Measurements from ENCODE around the gene DCUN1D2. TPM values are rescaled to one million over a fixed set of nuclear protein-coding genes. Genes with fewer than 3 reads are reported as not detected.

Gene DCUN1D2
- polyA plus RNA-seq, 2 donors: 6.9 to 8.9 TPM

DNA sequence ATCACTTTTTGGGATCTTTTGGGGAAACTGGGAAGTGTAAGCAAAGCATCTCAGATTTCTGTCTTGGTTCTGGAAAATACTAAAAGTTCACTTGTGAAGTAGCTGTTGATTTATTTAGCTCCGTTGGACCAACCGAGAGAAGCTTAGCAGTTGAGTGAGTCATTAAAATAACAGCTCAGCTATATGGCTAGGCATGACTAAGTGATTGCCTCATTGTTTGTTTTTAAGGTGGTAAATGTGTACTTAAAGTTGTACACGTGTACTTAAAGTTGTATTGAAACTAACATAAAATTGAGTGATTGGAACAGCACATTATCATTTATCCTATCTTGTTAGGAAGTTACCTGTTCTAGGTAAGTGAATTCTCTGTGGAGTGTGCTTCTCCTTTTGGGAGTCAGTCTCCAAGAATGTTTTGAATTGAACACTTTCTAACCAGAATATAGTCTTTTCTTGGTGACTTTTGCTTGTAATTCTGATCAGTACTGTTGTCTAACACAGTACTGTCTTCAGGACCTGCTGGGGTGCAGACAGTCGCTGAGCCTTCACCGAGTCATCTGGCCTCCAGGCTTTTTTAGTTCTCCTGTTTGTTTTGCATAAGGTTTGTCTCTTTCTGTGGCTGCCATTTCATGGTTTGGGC is 2.9 kb upstream of the DCUN1D2 start:
- no peaks in the 10 kb centered on the region for H3K9me3 ChIP-seq (ENCODE audit: control insufficient read depth in 2 of 2, insufficient read depth in 1 of 2, low read depth in 1 of 2, low read length in 1 of 2)
- WGBS, 2 donors: 20 to 26% methylated on average over 5 of the region's 5 CpGs
- peaks cover 4 to 21% of the 10 kb centered on the region in 2 donors for H3K4me1 ChIP-seq (ENCODE audit: control insufficient read depth in 2 of 2, insufficient read depth in 2 of 2, low read length in 1 of 2)
- no peak overlapping the region for H3K4me3 ChIP-seq (ENCODE audit: low read depth in 1 of 2, low read length in 2 of 2)
- peaks cover 0 to 17% of the 10 kb centered on the region in 2 donors for H3K36me3 ChIP-seq (ENCODE audit: control insufficient read depth in 2 of 2, insufficient read depth in 2 of 2, low read length in 1 of 2)
- H3K27ac ChIP-seq (ENCODE audit: low read depth in 2 of 2, low read length in 1 of 2): peak overlapping the region; percentile 48 to 72
- no peaks in the 10 kb centered on the region for H3K27me3 ChIP-seq (ENCODE audit: control insufficient read depth in 1 of 2, insufficient read depth in 2 of 2, low read length in 2 of 2)

- H3K27ac ChIP-seq (ENCODE audit: low read depth in 2 of 2, low read length in 1 of 2): no peak overlapping the region
- peaks cover 4 to 21% of the 10 kb centered on the region in 2 donors for H3K4me1 ChIP-seq (ENCODE audit: control insufficient read depth in 2 of 2, insufficient read depth in 2 of 2, low read length in 1 of 2)
- H3K36me3 ChIP-seq (ENCODE audit: control insufficient read depth in 2 of 2, insufficient read depth in 2 of 2, low read length in 1 of 2): peaks cover 0 to 9% of the 10 kb centered on the region in 2 donors
- no peaks in the 10 kb centered on the region for H3K27me3 ChIP-seq (ENCODE audit: control insufficient read depth in 1 of 2, insufficient read depth in 2 of 2, low read length in 2 of 2)
- WGBS, 2 donors: 76 to 79% methylated on average over 9 of the region's 9 CpGs
- H3K9me3 ChIP-seq (ENCODE audit: control insufficient read depth in 2 of 2, insufficient read depth in 1 of 2, low read depth in 1 of 2, low read length in 1 of 2): no peaks in the 10 kb centered on the region
- H3K4me3 ChIP-seq (ENCODE audit: low read depth in 1 of 2, low read length in 2 of 2): peak overlapping the region in 1 of 2 donors; percentile 70
Observed at GRCh38 chr13:113491982-113492381, 1.5 kb upstream of the DCUN1D2 start.

DNA sequence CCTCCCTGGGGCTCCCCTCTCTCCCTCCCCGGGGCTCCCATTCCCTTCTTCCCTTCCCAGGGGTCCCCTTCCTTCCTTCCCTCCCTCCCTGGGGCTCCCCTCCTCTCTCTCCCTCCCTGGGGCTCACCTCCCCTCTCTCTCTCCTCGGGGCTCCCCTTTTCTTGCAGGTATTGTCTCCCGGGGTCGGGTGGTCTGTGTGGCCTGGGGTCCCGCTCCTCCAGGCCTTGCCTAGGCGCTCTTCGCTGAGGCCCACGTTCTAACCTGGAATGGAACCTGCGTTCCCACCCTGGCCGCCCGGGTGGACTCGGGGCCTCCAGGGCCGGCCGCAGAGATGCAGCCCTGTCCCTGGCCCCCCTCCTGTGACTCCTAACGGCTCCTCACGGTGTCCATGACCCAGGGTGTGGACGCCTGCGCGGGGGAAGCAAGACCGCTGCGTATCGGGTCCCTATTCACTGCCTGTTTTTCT is 940 bp upstream of the DCUN1D2 start:
- Histone ChIP-seq H3K27me3 (ENCODE audit: control insufficient read depth in 1 of 2, insufficient read depth in 2 of 2, low read length in 2 of 2) (no peaks in the 10 kb centered on the region), H3K36me3 (ENCODE audit: control insufficient read depth in 2 of 2, insufficient read depth in 2 of 2, low read length in 1 of 2) (peaks cover 0 to 6% of the 10 kb centered on the region in 2 donors), H3K27ac (ENCODE audit: low read depth in 2 of 2, low read length in 1 of 2) (peak overlapping the region; percentile 87 to 89), H3K4me3 (ENCODE audit: low read depth in 1 of 2, low read length in 2 of 2) (peak overlapping the region; percentile 70 to 81), H3K9me3 (ENCODE audit: control insufficient read depth in 2 of 2, insufficient read depth in 1 of 2, low read depth in 1 of 2, low read length in 1 of 2) (no peaks in the 10 kb centered on the region), H3K4me1 (ENCODE audit: control insufficient read depth in 2 of 2, insufficient read depth in 2 of 2, low read length in 1 of 2) (peaks cover 4 to 21% of the 10 kb centered on the region in 2 donors)
- WGBS, 2 donors: 9 to 10% methylated on average over 22 of the region's 22 CpGs

DNA sequence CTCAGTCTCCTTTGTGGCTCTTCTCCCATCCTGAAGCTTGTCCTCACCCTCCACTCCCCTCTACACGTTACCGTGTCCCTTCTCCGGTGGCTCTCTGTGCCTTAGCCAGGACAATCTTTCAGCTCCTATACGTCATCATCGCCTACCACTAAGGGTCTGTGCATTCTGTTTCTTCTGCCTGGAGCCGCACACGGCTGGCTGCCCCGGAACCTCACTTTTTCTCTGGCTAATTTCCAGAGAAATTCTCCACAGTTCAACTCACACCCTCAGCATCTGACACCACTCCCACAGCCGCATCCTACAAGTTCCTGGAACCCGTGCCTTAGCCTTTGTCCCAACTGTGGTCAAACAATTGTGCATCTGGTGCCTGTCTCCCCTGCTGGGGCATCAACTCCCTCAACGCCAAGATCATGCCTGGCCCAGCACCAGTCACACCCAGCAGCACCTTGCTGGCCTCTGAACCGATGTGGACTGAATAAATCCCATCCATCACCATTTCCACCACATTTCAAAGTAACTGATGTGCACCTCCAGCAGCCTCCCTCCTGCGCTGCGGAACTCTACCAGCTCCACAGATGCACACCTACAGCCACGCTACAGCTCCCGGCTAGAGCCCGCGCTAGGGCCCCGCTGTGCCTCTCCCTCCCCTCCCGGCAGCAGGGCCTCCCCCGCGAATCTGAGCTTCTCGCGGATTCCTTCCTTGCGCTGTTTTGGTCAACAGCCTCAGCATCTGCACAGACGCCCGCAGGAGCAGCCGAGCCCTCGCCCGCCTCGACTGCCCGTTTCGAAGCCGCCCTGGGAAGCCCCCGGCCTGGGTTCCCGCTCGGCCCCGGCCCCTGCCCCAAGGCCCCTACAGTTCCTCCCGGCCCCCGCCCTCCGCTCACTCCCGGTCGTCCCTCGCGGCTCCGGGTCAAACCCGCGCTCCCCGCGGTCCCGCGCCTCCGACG is 689 bp downstream of the DCUN1D2 start:
- Histone ChIP-seq H3K27ac (ENCODE audit: low read depth in 2 of 2, low read length in 1 of 2) (peak overlapping the region; percentile 87 to 89), H3K4me1 (ENCODE audit: control insufficient read depth in 2 of 2, insufficient read depth in 2 of 2, low read length in 1 of 2) (peaks cover 4 to 21% of the 10 kb centered on the region in 2 donors), H3K36me3 (ENCODE audit: control insufficient read depth in 2 of 2, insufficient read depth in 2 of 2, low read length in 1 of 2) (peaks cover 0 to under 1% of the 10 kb centered on the region in 2 donors), H3K27me3 (ENCODE audit: control insufficient read depth in 1 of 2, insufficient read depth in 2 of 2, low read length in 2 of 2) (no peaks in the 10 kb centered on the region), H3K9me3 (ENCODE audit: control insufficient read depth in 2 of 2, insufficient read depth in 1 of 2, low read depth in 1 of 2, low read length in 1 of 2) (no peaks in the 10 kb centered on the region), H3K4me3 (ENCODE audit: low read depth in 1 of 2, low read length in 2 of 2) (peak overlapping the region; percentile 70 to 81)
- 4 to 5% methylated on average over 40 to 54 of the region's 54 CpGs for WGBS, 2 donors

DNA sequence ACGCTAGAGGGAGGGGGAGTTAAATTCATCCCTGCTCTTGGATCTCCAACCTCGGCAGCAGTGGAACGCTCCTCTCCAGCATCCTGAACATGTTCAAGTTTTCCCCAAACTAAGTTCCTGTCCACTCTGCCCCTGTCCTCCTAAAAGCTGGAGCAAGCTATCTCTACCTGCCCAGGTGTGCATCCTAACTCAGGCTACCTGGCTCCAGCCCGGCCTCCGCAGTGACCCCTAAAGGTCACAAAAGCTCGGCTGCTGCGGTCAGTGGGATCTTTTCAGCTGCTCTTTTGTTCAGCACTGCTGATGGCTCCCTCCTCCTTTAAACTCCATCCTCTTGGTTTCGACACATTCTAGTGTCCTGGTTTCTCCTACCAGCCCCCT is 1.4 kb downstream of the DCUN1D2 start:
- Histone ChIP-seq H3K4me1 (ENCODE audit: control insufficient read depth in 2 of 2, insufficient read depth in 2 of 2, low read length in 1 of 2) (peaks cover 4 to 19% of the 10 kb centered on the region in 2 donors), H3K36me3 (ENCODE audit: control insufficient read depth in 2 of 2, insufficient read depth in 2 of 2, low read length in 1 of 2) (no peaks in the 10 kb centered on the region), H3K27ac (ENCODE audit: low read depth in 2 of 2, low read length in 1 of 2) (no peak overlapping the region), H3K27me3 (ENCODE audit: control insufficient read depth in 1 of 2, insufficient read depth in 2 of 2, low read length in 2 of 2) (no peaks in the 10 kb centered on the region), H3K9me3 (ENCODE audit: control insufficient read depth in 2 of 2, insufficient read depth in 1 of 2, low read depth in 1 of 2, low read length in 1 of 2) (no peaks in the 10 kb centered on the region), H3K4me3 (ENCODE audit: low read depth in 1 of 2, low read length in 2 of 2) (peak overlapping the region; percentile 70 to 81)
- 38 to 42% methylated on average over 8 of the region's 8 CpGs for WGBS, 2 donors

DNA sequence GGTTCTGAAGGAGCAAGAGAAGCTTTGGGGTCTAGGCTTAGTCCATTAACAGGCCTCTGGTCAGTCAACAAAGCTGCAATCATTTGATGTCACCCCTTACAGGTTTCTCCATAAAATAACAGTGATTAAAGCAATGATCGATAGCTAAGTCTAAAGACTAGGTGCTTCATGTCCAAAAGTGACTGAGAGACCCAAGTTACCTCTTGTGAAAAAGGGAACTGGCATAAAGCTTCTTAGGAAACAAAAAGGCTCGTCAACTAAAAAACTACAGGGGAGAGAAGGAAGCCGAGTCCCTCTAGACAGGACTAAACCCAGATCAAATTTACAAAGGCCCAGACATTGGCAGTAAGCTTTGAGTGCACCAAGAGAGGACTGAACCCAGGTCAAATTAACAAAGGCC is 2.2 kb downstream of the DCUN1D2 start:
- Histone ChIP-seq H3K9me3 (ENCODE audit: control insufficient read depth in 2 of 2, insufficient read depth in 1 of 2, low read depth in 1 of 2, low read length in 1 of 2) (no peaks in the 10 kb centered on the region), H3K27me3 (ENCODE audit: control insufficient read depth in 1 of 2, insufficient read depth in 2 of 2, low read length in 2 of 2) (no peaks in the 10 kb centered on the region), H3K4me1 (ENCODE audit: control insufficient read depth in 2 of 2, insufficient read depth in 2 of 2, low read length in 1 of 2) (peaks cover 4 to 16% of the 10 kb centered on the region in 2 donors), H3K4me3 (ENCODE audit: low read depth in 1 of 2, low read length in 2 of 2) (no peak overlapping the region), H3K36me3 (ENCODE audit: control insufficient read depth in 2 of 2, insufficient read depth in 2 of 2, low read length in 1 of 2) (no peaks in the 10 kb centered on the region), H3K27ac (ENCODE audit: low read depth in 2 of 2, low read length in 1 of 2) (no peak overlapping the region)
- 90 to 91% methylated on average over 3 of the region's 3 CpGs for WGBS, 2 donors

- no peak overlapping the region for H3K4me3 ChIP-seq (ENCODE audit: low read depth in 1 of 2, low read length in 2 of 2)
- H3K27me3 ChIP-seq (ENCODE audit: control insufficient read depth in 1 of 2, insufficient read depth in 2 of 2, low read length in 2 of 2): no peaks in the 10 kb centered on the region
- H3K27ac ChIP-seq (ENCODE audit: low read depth in 2 of 2, low read length in 1 of 2): no peak overlapping the region
- H3K36me3 ChIP-seq (ENCODE audit: control insufficient read depth in 2 of 2, insufficient read depth in 2 of 2, low read length in 1 of 2): no peaks in the 10 kb centered on the region
- WGBS, 2 donors: 72 to 78% methylated on average over 4 of the region's 4 CpGs
- H3K9me3 ChIP-seq (ENCODE audit: control insufficient read depth in 2 of 2, insufficient read depth in 1 of 2, low read depth in 1 of 2, low read length in 1 of 2): no peaks in the 10 kb centered on the region
- H3K4me1 ChIP-seq (ENCODE audit: control insufficient read depth in 2 of 2, insufficient read depth in 2 of 2, low read length in 1 of 2): peaks cover 4 to 13% of the 10 kb centered on the region in 2 donors
Observed at GRCh38 chr13:113486698-113487097, 3.8 kb downstream of the DCUN1D2 start.

- Histone ChIP-seq H3K36me3 (ENCODE audit: control insufficient read depth in 2 of 2, insufficient read depth in 2 of 2, low read length in 1 of 2) (no peaks in the 10 kb centered on the region), H3K27ac (ENCODE audit: low read depth in 2 of 2, low read length in 1 of 2) (no peak overlapping the region), H3K4me1 (ENCODE audit: control insufficient read depth in 2 of 2, insufficient read depth in 2 of 2, low read length in 1 of 2) (peaks cover 4 to 9% of the 10 kb centered on the region in 2 donors), H3K9me3 (ENCODE audit: control insufficient read depth in 2 of 2, insufficient read depth in 1 of 2, low read depth in 1 of 2, low read length in 1 of 2) (no peaks in the 10 kb centered on the region), H3K27me3 (ENCODE audit: control insufficient read depth in 1 of 2, insufficient read depth in 2 of 2, low read length in 2 of 2) (no peaks in the 10 kb centered on the region), H3K4me3 (ENCODE audit: low read depth in 1 of 2, low read length in 2 of 2) (no peak overlapping the region)
- WGBS, 2 donors: 83 to 88% methylated on average over 13 of the region's 13 CpGs
Observed at GRCh38 chr13:113485545-113485944, 5.0 kb downstream of the DCUN1D2 start.

DNA sequence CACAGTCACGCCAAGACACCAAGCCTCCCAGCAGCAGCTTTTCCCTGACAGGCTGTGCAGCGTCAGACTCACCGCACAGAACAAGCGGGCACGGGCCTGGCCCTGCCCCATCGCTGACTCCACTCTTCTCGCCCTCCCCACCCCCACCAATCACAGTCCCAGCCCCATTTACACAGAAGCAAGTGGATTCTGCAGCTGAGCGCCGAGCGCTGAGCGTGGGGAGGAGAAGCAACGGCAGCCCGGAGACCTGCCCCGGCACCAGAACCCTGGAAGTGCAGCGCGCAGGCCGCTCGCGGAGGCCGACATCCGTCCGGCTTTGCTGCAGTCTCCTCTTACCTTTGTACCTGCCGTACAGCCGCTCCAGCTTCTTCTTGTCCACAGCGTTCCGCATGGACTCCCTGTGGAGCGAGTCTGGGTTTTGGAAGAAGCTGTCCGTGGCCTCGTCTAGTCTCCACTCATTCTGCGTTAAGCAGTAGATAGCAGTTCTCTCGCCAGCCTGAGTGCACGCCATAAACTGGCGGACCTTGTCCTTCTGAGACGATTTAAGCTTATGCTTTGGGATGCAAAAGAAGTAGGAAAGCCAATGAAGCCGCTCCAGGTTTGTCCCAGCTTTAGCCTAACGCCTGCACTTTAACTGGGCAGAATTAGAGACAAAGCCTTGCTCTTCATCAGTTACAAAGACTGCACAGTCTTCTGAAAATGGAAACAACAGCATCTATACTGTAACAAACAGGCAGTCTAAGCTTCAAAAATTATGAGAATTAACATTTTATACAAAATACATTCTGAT is 6.8 kb downstream of the DCUN1D2 start:
- H3K27ac ChIP-seq (ENCODE audit: low read depth in 2 of 2, low read length in 1 of 2): no peak overlapping the region
- no peaks in the 10 kb centered on the region for H3K27me3 ChIP-seq (ENCODE audit: control insufficient read depth in 1 of 2, insufficient read depth in 2 of 2, low read length in 2 of 2)
- H3K9me3 ChIP-seq (ENCODE audit: control insufficient read depth in 2 of 2, insufficient read depth in 1 of 2, low read depth in 1 of 2, low read length in 1 of 2): no peaks in the 10 kb centered on the region
- peaks cover 0 to 2% of the 10 kb centered on the region in 2 donors for H3K36me3 ChIP-seq (ENCODE audit: control insufficient read depth in 2 of 2, insufficient read depth in 2 of 2, low read length in 1 of 2)
- WGBS, 2 donors: 86 to 92% methylated on average over 36 of the region's 36 CpGs
- H3K4me1 ChIP-seq (ENCODE audit: control insufficient read depth in 2 of 2, insufficient read depth in 2 of 2, low read length in 1 of 2): no peaks in the 10 kb centered on the region
- H3K4me3 ChIP-seq (ENCODE audit: low read depth in 1 of 2, low read length in 2 of 2): no peak overlapping the region

Measured in esophagus (tissue), 2 donors.